Body of pancreas (tissue), 4 donors: Measurements from ENCODE around the gene DPH1. TPM values are rescaled to one million over a fixed set of nuclear protein-coding genes. Genes with fewer than 3 reads are reported as not detected.

Experiments
- ATAC-seq: fragments of 150-250 bp; one replicate; pipeline ENCODE4 v1.9.1; 2016
- DNase-seq, 4 donors: peaks; one replicate each; pipeline ENCODE4 v3.0.0-alpha.2; 2019
- H3K27ac ChIP-seq, 4 donors: fragments of 200-600 bp; sonication (generic); 1 replicate in 3 of 4; 2 replicates in 1 of 4; pipeline versions ENCODE4 v1.5.1 to v1.6.1; 2016 to 2019; ENCODE audit warnings: mild to moderate bottlenecking in 1 of 4, mixed read lengths in 1 of 4, moderate library complexity in 1 of 4
- H3K27me3 ChIP-seq, 2 donors: fragments of 200-600 bp; sonication (generic); one replicate each; pipeline ENCODE4 v1.6.0; 2016; ENCODE audit warnings: mild to moderate bottlenecking in 1 of 2
- H3K36me3 ChIP-seq, 2 donors: fragments of 200-600 bp; sonication (generic); replicated peaks in 1 of 2; 2 replicates each; pipeline ENCODE4 v1.5.1; 2016; ENCODE audit warnings: low read depth in 2 of 2; ENCODE audit not compliant: insufficient read depth in 1 of 2
- H3K4me1 ChIP-seq: fragments of 200-600 bp; sonication (generic); one replicate; pipeline ENCODE4 v1.6.0; 2016
- H3K4me3 ChIP-seq, 2 donors: fragments of 200-600 bp; sonication (generic); 1 replicate in 1 of 2; 2 replicates in 1 of 2; pipeline ENCODE4 v1.5.1; 2016 to 2019
- H3K9me3 ChIP-seq, 3 donors: fragments of 200-600 bp; sonication (generic); 1 replicate in 2 of 3; 2 replicates in 1 of 3; pipeline ENCODE4 v1.5.1; 2016
- POLR2A ChIP-seq, 3 donors: fragments of 450-650 bp; IDR thresholded peaks; one replicate each; pipeline ENCODE4 v1.6.1; 2016; ENCODE audit warnings: antibody characterized with exemption in 3 of 3, mild to moderate bottlenecking in 2 of 3
- WGBS, 2 donors: methylation state at CpG; one replicate each; pipeline ENCODE4 v1.1.5; 2017; 5-methylcytosine and 5-hydroxymethylcytosine counted together
- intact Hi-C: fragments of 100-400 bp; cut with DNase I; formaldehyde crosslinking; loops from one replicate; pipeline ENCODE4 v1.15.1; 2023
- total RNA-seq, 2 donors: library from RNA; depleted of rRNA; stranded (reverse); fragments of >200 nt; gene quantifications; one replicate each; pipeline ENCODE4 v1.1.0, GENCODE V29; 2016
- TF ChIP-seq, protein P1 (sequence below), 7 experiments: fragments of 450-650 bp in 4 of 7; fragments of 200-600 bp in 3 of 7; sonication (generic) in 3 of 7; IDR thresholded peaks; one replicate each; pipeline ENCODE4 v1.5.1; 2016 to 2019; ENCODE audit warnings: antibody characterized with exemption in 7 of 7

Gene DPH1
- total RNA-seq, 2 donors from 2014 or later = 34.8 to 77.8 TPM

DNA sequence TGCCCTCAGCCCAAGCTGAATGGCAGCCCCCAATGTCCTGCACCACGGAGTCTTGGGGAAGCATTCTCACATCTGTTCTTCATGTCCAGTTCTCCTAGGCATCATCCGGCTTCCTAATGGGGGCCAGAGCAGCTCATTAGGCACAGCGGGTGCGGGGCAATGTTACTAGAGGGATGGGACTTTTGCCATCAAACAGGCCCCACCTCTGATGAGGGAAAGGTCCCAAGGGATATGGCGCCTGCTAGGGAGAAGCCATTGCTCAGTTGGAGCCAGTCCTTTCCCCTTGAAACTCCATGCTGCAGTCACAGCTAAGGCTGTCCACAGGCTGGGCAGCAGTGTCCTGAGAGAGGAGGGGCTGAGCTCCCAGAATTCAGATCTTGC, 1.7 kb upstream of the DPH1 start:
- H3K4me3 ChIP-seq = no peak overlapping the region
- no peak overlapping the region for H3K27ac ChIP-seq
- no peak for TF ChIP-seq POLR2A (IDR thresholded peaks at IDR 0.05)
- TF ChIP-seq, protein P1, sequence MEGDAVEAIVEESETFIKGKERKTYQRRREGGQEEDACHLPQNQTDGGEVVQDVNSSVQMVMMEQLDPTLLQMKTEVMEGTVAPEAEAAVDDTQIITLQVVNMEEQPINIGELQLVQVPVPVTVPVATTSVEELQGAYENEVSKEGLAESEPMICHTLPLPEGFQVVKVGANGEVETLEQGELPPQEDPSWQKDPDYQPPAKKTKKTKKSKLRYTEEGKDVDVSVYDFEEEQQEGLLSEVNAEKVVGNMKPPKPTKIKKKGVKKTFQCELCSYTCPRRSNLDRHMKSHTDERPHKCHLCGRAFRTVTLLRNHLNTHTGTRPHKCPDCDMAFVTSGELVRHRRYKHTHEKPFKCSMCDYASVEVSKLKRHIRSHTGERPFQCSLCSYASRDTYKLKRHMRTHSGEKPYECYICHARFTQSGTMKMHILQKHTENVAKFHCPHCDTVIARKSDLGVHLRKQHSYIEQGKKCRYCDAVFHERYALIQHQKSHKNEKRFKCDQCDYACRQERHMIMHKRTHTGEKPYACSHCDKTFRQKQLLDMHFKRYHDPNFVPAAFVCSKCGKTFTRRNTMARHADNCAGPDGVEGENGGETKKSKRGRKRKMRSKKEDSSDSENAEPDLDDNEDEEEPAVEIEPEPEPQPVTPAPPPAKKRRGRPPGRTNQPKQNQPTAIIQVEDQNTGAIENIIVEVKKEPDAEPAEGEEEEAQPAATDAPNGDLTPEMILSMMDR (IDR thresholded peaks at IDR 0.05) = no peak
- intact Hi-C loops = loop anchor here (5.0 kb wide), 1 partner anchor 121 kb away; no protein-coding TSS in a partner anchor
- DNase-seq = no peak
- no peaks in the 10 kb centered on the region for H3K27me3 ChIP-seq
- WGBS, 2 donors = 82 to 100% methylated on average over 1 to 5 of the region's 5 CpGs
- ATAC-seq = no peak
- H3K36me3 ChIP-seq = no peaks in the 10 kb centered on the region
- peaks cover 54% of the 10 kb centered on the region for H3K4me1 ChIP-seq
- H3K9me3 ChIP-seq = no peaks in the 10 kb centered on the region

DNA sequence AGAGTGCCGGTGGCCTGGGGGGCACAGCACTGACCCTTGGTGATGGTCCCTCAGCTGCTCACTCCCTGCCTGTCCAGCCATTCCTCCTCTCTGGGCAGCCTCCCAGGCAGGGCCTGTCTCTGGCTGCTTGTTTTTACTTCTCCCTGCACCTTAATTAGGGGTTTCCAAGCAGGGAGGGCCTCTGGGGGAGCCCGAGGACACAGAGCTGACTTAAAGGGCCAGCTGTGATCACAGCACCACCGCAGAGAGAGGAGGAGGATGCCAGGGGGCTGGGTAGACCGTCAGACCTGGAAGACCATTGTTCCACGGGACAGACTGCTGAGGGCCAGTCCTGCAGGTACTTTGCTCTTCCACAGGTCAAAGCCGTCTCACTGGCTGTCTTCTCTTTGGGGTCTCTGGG, 1.2 kb upstream of the DPH1 start:
- TF ChIP-seq, protein P1 (IDR thresholded peaks at IDR 0.05) = no peak
- TF ChIP-seq POLR2A (IDR thresholded peaks at IDR 0.05) = no peak
- Histone ChIP-seq H3K27ac (no peak overlapping the region), H3K27me3 (no peaks in the 10 kb centered on the region), H3K4me1 (peaks cover 52% of the 10 kb centered on the region), H3K4me3 (no peak overlapping the region), H3K9me3 (no peaks in the 10 kb centered on the region), H3K36me3 (no peaks in the 10 kb centered on the region)
- intact Hi-C loops = loop anchor here (5.0 kb wide), 1 partner anchor 121 kb away; no protein-coding TSS in a partner anchor
- WGBS, 2 donors = 51 to 100% methylated on average over 1 to 6 of the region's 6 CpGs
- no peak for DNase-seq
- ATAC-seq = no peak

DNA sequence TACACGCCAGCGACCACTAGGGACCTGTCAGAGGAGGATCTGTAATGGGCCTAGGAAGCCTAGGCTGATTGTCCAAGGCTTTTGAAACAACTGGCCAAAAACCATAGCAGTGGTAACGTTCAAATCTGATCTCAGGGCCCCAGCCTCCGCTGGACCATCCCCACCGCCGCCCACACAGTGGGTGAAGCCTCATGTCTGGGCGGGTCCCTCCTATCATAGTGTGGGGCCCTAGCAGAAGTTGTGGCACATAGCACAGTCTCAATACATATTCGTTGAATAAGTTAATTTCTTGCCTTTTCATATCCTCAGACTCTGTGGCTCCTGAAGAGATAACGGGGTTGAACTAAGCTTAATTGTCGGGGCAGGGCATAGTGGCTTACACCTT, 818 bp downstream of the DPH1 start:
- peaks cover 0 to under 1% of the 10 kb centered on the region in 2 donors for H3K36me3 ChIP-seq
- peak overlapping the region in 1 of 4 donors; percentile 6 for H3K27ac ChIP-seq
- intact Hi-C loops = no loop called here
- TF ChIP-seq, protein P1 (IDR thresholded peaks at IDR 0.05) = peak in 3 of 7 experiments; percentile 39 to 44 (median 41)
- TF ChIP-seq POLR2A (IDR thresholded peaks at IDR 0.05) = no peak
- 14 to 20% methylated on average over 8 to 10 of the region's 10 CpGs for WGBS, 2 donors
- peak overlapping the region; percentile 66 to 100 for H3K4me3 ChIP-seq
- ATAC-seq (no peak), DNase-seq (peak in 1 of 4 donors; percentile 45)
- no peaks in the 10 kb centered on the region for H3K9me3 ChIP-seq
- no peaks in the 10 kb centered on the region for H3K27me3 ChIP-seq
- H3K4me1 ChIP-seq = peaks cover 32% of the 10 kb centered on the region

GRCh38 chr17:2033153-2033552, 3.2 kb downstream of the DPH1 start:
- no peak for ATAC-seq
- Histone ChIP-seq H3K4me3 (no peak overlapping the region), H3K4me1 (peaks cover 25% of the 10 kb centered on the region), H3K36me3 (peaks cover 0 to 13% of the 10 kb centered on the region in 2 donors), H3K27me3 (no peaks in the 10 kb centered on the region), H3K9me3 (no peaks in the 10 kb centered on the region), H3K27ac (no peak overlapping the region)
- no peak for DNase-seq
- intact Hi-C loops = no loop called here
- WGBS, 2 donors = 83 to 85% methylated on average over 3 to 7 of the region's 7 CpGs
- TF ChIP-seq POLR2A (IDR thresholded peaks at IDR 0.05) = no peak
- TF ChIP-seq, protein P1 (IDR thresholded peaks at IDR 0.05) = no peak

DNA sequence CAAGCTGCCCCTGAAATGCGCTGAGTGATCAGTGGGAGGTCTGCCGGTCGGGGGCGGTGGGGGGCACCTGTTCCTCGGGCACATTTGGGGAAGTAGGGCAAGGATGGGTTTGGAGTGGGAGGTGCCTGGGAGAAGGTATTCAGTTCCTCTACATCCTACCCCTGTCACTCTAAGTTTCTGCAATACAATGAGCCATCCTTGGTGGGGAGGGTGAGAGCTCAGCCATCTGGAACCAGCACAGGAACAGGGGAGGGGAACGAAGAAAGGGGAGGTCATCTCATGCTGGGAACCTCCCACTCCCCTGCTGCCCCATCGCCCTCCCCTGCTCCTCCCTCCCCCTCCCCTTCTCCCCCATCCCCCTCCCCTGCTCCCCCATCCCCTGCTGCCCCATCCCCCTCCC, 4.2 kb downstream of the DPH1 start:
- Histone ChIP-seq H3K36me3 (peaks cover 0 to 13% of the 10 kb centered on the region in 2 donors), H3K4me3 (no peak overlapping the region), H3K4me1 (peaks cover 25% of the 10 kb centered on the region), H3K9me3 (no peaks in the 10 kb centered on the region), H3K27ac (no peak overlapping the region), H3K27me3 (no peaks in the 10 kb centered on the region)
- ATAC-seq (no peak), DNase-seq (no peak)
- no peak for TF ChIP-seq POLR2A (IDR thresholded peaks at IDR 0.05)
- TF ChIP-seq, protein P1 (IDR thresholded peaks at IDR 0.05) = no peak
- WGBS, 2 donors = 67 to 73% methylated on average over 2 to 7 of the region's 7 CpGs
- intact Hi-C loops = no loop called here
